ENCODE results near the gene GOLPH3. TPM values are rescaled to one million over a fixed set of nuclear protein-coding genes. Genes with fewer than 3 reads are reported as not detected.

Gene GOLPH3
- total RNA-seq, 1 experiment from 2014 or later: 98.7 TPM

DNA sequence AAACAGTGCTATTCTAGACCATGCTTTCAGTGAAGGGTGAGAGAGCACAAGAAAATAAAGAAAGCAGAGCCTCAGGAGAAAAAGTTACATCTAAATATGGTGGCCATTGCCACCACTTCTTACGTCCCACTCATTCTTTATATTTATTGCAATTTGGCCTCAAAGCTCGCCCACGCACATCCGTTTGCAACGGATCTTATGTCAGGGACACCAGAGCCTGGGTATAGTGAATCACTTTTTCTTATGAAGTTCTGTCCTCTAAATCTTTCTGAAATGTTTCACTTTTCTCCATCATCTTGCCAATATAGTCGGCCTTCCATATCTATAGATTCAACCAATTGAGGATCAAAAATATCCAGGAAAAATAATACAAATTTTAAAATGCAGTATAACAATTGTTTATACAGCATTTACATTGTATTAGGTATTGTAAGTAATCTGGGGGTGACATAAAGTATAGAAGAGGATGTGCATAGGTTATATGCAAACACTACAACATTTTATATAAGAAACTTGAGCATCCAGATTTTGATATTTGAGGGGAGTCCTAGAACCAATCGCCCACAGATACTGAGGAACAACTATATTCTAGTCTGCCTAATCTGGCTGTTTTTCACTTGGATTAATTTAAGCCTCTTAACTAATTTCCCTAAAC lies 35.2 kb downstream of the GOLPH3 start:
- Histone ChIP-seq H3K4me2 (ENCODE audit: insufficient read depth, insufficient read length, low read length) (no peak overlapping the region), H4K20me1 (ENCODE audit: control insufficient read depth, insufficient read depth, insufficient read length) (no peaks in the 10 kb centered on the region), H4K5ac (ENCODE audit: insufficient read length, low read depth, low read length) (no peak overlapping the region), H2AFZ (ENCODE audit: low read length) (no peak overlapping the region), H3K4me1 (ENCODE audit: insufficient read depth, low read length) (no peaks in the 10 kb centered on the region), H2BK15ac (ENCODE audit: low read depth, low read length) (no peak overlapping the region), H4K91ac (ENCODE audit: insufficient read length, low read depth, low read length) (no peak overlapping the region), H3K9me3 (ENCODE audit: control insufficient read depth, low read depth, low read length) (no peaks in the 10 kb centered on the region), H3K14ac (ENCODE audit: insufficient read depth, low read length) (no peak overlapping the region), H2BK120ac (ENCODE audit: low read depth, low read length, poor library complexity, severe bottlenecking) (no peak overlapping the region), H3K18ac (ENCODE audit: insufficient read length, low read depth, low read length) (no peak overlapping the region), H2BK5ac (ENCODE audit: insufficient read length, low read length) (no peak overlapping the region), H2BK12ac (ENCODE audit: insufficient read length, low read depth, low read length) (no peak overlapping the region), H3K27ac (ENCODE audit: insufficient read length, low read depth, low read length) (no peak overlapping the region), H3K23ac (ENCODE audit: insufficient read length, low read depth, low read length) (no peak overlapping the region), H3K4ac (ENCODE audit: low read depth, low read length) (no peak overlapping the region), H3K56ac (ENCODE audit: insufficient read length, low read depth, low read length) (no peak overlapping the region), H3K27me3 (ENCODE audit: insufficient read depth, low read length) (no peaks in the 10 kb centered on the region), H3K23me2 (ENCODE audit: insufficient read length, low read depth, low read length, poor library complexity, severe bottlenecking) (no peaks in the 10 kb centered on the region), H3T11ph (ENCODE audit: low read length) (no peak overlapping the region), H2AK5ac (ENCODE audit: insufficient read length, low read length) (no peak overlapping the region), H2BK20ac (ENCODE audit: low read depth, low read length, poor library complexity, severe bottlenecking) (no peak overlapping the region), H3K9ac (ENCODE audit: extremely low read depth, insufficient read length, low read length) (no peak overlapping the region), H4K8ac (replicated peaks; ENCODE audit: insufficient read length, low read depth, low read length) (no peak overlapping the region), H3K79me2 (ENCODE audit: insufficient read depth, low read length) (peaks cover 4% of the 10 kb centered on the region; the same call in 1 of the 2 replicates), H3K79me1 (ENCODE audit: insufficient read depth, low read depth, low read length, poor library complexity, severe bottlenecking) (peaks cover 3% of the 10 kb centered on the region)
- WGBS (ENCODE audit: extremely low coverage, insufficient read length, low lambda C conversion rate): no CpG with 5 or more reads among the region's 7 CpGs
- Mint-ChIP-seq H3K27ac (no peak overlapping the region; a peak in 1 of 7 replicates), H3K4me3 (no peak overlapping the region), H3K27me3 (ENCODE audit: low read depth) (no peaks in the 10 kb centered on the region), H3K36me3 (ENCODE audit: insufficient read depth in 1 of 3, low read depth in 3 of 3) (peaks cover 23 to 49% (median 46%) of the 10 kb centered on the region in 3 experiments), H3K4me1 (peaks cover 2 to 3% of the 10 kb centered on the region in 2 experiments; a peak in 2 of 4 replicates), H3K9me3 (peaks cover 2 to 7% of the 10 kb centered on the region in 2 experiments; a peak in 4 of 5 replicates)
- TF ChIP-seq, protein P1, sequence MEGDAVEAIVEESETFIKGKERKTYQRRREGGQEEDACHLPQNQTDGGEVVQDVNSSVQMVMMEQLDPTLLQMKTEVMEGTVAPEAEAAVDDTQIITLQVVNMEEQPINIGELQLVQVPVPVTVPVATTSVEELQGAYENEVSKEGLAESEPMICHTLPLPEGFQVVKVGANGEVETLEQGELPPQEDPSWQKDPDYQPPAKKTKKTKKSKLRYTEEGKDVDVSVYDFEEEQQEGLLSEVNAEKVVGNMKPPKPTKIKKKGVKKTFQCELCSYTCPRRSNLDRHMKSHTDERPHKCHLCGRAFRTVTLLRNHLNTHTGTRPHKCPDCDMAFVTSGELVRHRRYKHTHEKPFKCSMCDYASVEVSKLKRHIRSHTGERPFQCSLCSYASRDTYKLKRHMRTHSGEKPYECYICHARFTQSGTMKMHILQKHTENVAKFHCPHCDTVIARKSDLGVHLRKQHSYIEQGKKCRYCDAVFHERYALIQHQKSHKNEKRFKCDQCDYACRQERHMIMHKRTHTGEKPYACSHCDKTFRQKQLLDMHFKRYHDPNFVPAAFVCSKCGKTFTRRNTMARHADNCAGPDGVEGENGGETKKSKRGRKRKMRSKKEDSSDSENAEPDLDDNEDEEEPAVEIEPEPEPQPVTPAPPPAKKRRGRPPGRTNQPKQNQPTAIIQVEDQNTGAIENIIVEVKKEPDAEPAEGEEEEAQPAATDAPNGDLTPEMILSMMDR (conservative IDR thresholded peaks at IDR 0.05): no peak
- no peak for DNase-seq

Data from H9 (cell line).